H1 (cell line): ENCODE results near the gene LY6G6C. TPM values are rescaled to one million over a fixed set of nuclear protein-coding genes. Genes with fewer than 3 reads are reported as not detected.

Experiments used
- CTCF ChIP-seq, 3 experiments: IDR thresholded peaks; 1 replicate in 2 of 3; 2 replicates in 1 of 3; pipeline versions ENCODE4 v1.5.1 to v1.6.1; 2011; ENCODE audit warnings: low read length in 3 of 3, mild to moderate bottlenecking in 3 of 3, inconsistent platforms in 2 of 3, low read depth in 1 of 3, moderate library complexity in 1 of 3; ENCODE audit not compliant: insufficient read depth in 1 of 3; ENCODE audit errors: control extremely low read depth in 1 of 3
- GTF2F1 ChIP-seq: IDR thresholded peaks from 2 replicates; pipeline ENCODE4 v1.6.1; 2012; ENCODE audit warnings: low read depth, low read length, improper control_type of control experiment, borderline replicate concordance
- polyA plus RNA-seq, 7 experiments: library from polyadenylated mRNA; depleted of rRNA in 3 of 7; stranded (reverse) in 5 of 7; unstranded in 2 of 7; fragments of >200 nt in 5 of 7; fragments of 200-250 nt in 2 of 7; gene quantifications; 1 replicate in 5 of 7; 2 replicates in 1 of 7; 4 replicates in 1 of 7; pipeline versions ENCODE4 v1.2.1 to v1.2.3, GENCODE V29; 2011 to 2013; ENCODE audit warnings: missing spikeins in 2 of 7, mixed read lengths in 2 of 7
- total RNA-seq: library from RNA; stranded (reverse); fragmentation: NEBNext Ultra II Directional; extraction: Animal tissue kit (Norgen Biotek cat#: 25700); gene quantifications from 2 replicates; pipeline ENCODE4 v1.2.1, GENCODE V29; 2021

The LY6G6C gene
- total and polyA plus RNA-seq, 2 of the 8 experiments (the other 6 are each of a cell fraction or from before 2014, with no cell fraction given): 0.23 TPM; not detected in 1

GRCh38 chr6:31749301-31750036 lies 27.9 kb upstream of the LY6G6C start (continued):
- TF ChIP-seq CTCF (IDR thresholded peaks at IDR 0.05; ENCODE audit: control extremely low read depth in 1 of 3, insufficient read depth in 1 of 3, low read depth in 1 of 3, low read length in 3 of 3) (no peak), GTF2F1 (no peak)
